Activated T-helper 17 cell treated with anti-CD3 and anti-CD28 coated beads, Interleukin-2, amount 50 U/mL, for 72 hours (primary cell): Measurements from ENCODE around the gene SLCO3A1. TPM values are rescaled to one million over a fixed set of nuclear protein-coding genes. Genes with fewer than 3 reads are reported as not detected.
A peak's percentile ranks its signal among the peaks of the same experiment; 100 is the strongest.

Experiments used
- ATAC-seq: fragments of 150-1000 bp; cut with Tn5 transposase; replicated peaks from 2 replicates; pipeline ENCODE4 v1.10.0; 2021; ENCODE audit warnings: mild to moderate bottlenecking, moderate library complexity
- H3K27ac Mint-ChIP-seq: one replicate; pipeline ENCODE4 v1.8.0; 2022; ENCODE audit warnings: mixed read lengths
- H3K27me3 Mint-ChIP-seq: one replicate; pipeline ENCODE4 v1.8.0; 2022; ENCODE audit warnings: mixed read lengths
- H3K36me3 Mint-ChIP-seq: one replicate; pipeline ENCODE4 v1.8.0; 2022; ENCODE audit warnings: low read depth, mild to moderate bottlenecking, mixed read lengths
- H3K4me1 Mint-ChIP-seq: one replicate; pipeline ENCODE4 v1.8.0; 2022; ENCODE audit warnings: mixed read lengths
- H3K4me3 Mint-ChIP-seq: one replicate; pipeline ENCODE4 v1.8.0; 2022; ENCODE audit warnings: mild to moderate bottlenecking, mixed read lengths
- H3K9me3 Mint-ChIP-seq: one replicate; pipeline ENCODE4 v1.8.0; 2022; ENCODE audit warnings: mixed read lengths
- total RNA-seq, 2 donors: library from RNA; stranded (reverse); gene quantifications; one replicate each; pipeline ENCODE4 v1.2.3, GENCODE V29; 2022

The SLCO3A1 gene
- total RNA-seq, 2 donors from 2014 or later, result 7.0 to 11.0 TPM

DNA sequence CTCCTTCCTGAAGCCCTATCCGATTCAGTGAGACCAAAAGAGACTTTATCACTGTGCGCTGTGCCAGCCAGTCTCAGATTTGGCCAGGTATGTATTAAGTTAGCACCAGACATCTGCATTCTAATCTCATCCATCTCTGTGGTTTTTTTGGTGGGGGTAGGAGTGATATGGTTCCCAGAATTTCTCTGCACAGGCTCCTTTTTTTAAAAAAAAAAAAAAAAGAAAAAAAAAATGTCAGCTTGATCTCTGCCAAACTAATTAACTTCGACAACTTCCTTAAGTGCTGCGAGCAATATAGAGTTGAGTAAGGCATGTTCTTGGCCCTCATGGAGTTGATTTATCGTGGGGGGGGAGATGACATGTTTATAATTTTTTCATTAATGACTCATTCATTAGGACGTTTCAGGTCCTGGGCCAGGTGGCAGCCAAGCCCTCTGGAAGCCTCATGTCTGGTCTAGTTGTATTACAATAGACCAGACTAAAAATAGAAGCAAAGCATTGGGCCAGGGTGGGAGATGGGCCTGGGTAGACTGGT, 12.9 kb downstream of the SLCO3A1 start:
- ATAC-seq, result peak; percentile 34
- peak overlapping the region; percentile 52 for H3K4me3 Mint-ChIP-seq
- no peaks in the 10 kb centered on the region for H3K27me3 Mint-ChIP-seq
- H3K27ac Mint-ChIP-seq, result peak overlapping the region; percentile 67
- no peaks in the 10 kb centered on the region for H3K9me3 Mint-ChIP-seq
- H3K4me1 Mint-ChIP-seq, result peaks cover 45% of the 10 kb centered on the region
- no peaks in the 10 kb centered on the region for H3K36me3 Mint-ChIP-seq

DNA sequence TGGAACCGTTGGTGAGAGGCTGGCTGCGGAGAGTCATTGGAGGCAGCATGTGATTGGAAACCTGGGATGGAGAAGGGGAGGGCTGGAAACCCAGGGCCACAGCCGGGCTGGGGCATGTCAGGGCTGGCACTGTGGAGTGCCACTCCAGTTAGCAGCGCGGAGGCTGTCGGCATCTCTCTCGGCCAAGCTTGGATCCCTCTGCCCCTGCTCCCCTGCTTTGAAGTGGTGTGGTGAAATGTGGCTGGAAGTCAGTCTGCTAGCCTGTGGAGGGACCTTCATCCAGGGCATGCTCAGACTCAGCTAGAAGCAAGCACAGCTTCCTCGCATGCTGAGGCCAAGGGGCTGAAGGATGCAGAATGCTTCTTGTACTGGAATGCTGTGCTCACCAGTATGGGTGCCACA, 13.5 kb downstream of the SLCO3A1 start:
- no peak for ATAC-seq
- Mint-ChIP-seq H3K27ac (peak overlapping the region; percentile 67), H3K9me3 (no peaks in the 10 kb centered on the region), H3K27me3 (no peaks in the 10 kb centered on the region), H3K4me1 (peaks cover 43% of the 10 kb centered on the region), H3K36me3 (no peaks in the 10 kb centered on the region), H3K4me3 (peak overlapping the region; percentile 52)

DNA sequence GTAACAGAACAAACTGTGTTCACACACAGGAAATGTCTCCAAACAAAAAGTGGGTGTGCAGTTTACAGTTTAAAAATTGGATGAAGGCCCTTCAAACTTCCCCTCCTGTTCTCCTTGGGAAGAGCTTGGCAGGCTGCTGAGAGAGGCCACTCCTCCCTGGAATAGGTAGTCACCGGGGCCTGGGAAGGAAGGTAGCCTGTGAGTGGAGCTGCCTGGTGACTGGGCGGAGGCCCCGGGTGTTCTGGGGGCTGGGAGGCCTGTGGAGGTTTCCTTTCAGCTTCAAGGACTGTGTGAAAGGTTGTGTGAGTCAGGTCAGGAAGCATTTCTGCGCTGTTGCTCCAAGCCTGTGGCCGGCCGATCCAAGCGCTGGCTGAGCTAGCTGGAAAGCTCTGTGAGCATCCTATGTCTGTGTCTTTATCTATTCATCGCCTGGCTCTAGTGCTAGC, 14.1 kb downstream of the SLCO3A1 start:
- H3K27me3 Mint-ChIP-seq, result no peaks in the 10 kb centered on the region
- ATAC-seq, result peak; percentile 45
- peak overlapping the region; percentile 52 for H3K4me3 Mint-ChIP-seq
- peaks cover 43% of the 10 kb centered on the region for H3K4me1 Mint-ChIP-seq
- no peaks in the 10 kb centered on the region for H3K9me3 Mint-ChIP-seq
- H3K27ac Mint-ChIP-seq, result peak overlapping the region; percentile 67
- no peaks in the 10 kb centered on the region for H3K36me3 Mint-ChIP-seq

DNA sequence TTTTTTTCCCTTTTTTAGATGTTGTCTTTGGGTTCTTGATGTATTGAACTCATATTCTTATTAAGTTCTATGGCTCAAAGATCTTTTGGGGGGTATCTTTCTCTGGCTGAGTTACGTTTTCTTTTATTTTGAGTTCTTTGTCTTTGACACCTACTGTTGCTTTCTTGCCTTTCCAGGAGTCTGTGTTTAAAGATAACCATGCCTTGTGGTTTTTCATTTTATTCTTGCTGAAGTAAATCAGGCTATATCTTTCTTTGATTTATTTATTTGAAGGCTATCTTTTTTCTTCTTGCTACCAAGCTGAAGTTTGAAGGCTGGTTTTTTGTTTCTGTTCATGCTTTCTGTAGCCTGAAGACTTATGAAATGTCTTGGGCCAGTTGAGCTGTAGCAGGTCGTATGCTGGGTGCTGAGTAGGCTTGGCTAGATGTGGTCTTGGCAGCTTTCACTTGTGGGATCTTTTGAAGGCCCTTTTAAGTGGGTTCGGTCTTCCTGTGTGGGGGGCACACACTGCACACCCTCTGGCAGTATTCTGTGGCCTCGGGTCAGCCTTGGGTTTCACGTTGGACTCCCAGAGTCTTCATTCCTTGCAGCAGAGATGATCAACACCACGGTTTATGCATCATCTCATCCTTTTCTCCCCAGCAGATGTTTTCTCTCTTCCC, 17.5 kb downstream of the SLCO3A1 start:
- Mint-ChIP-seq H3K4me3 (peak overlapping the region; percentile 55), H3K27me3 (no peaks in the 10 kb centered on the region), H3K27ac (no peak overlapping the region), H3K9me3 (no peaks in the 10 kb centered on the region), H3K36me3 (no peaks in the 10 kb centered on the region), H3K4me1 (peaks cover 36% of the 10 kb centered on the region)
- ATAC-seq, result no peak

DNA sequence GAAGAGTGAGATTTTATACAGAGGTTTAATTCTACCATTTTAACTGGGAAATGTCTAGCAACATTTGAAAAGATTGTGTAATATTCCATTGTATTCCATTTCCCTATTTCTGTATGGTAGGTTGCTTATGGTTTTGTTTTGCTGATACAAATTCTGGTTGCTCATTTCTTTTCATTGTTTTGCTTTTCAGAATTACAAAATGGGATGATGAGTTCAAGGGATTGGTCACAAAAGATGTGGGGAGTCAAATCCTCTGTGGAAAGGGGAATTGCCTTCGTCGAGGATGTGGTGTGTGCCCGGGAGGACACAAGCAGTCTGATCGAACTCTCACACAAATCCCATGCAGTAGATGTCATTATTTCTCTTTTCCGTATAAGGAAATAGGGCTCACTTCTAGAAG, 18.3 kb downstream of the SLCO3A1 start:
- no peak overlapping the region for H3K27ac Mint-ChIP-seq
- ATAC-seq, result no peak
- H3K4me1 Mint-ChIP-seq, result peaks cover 27% of the 10 kb centered on the region

DNA sequence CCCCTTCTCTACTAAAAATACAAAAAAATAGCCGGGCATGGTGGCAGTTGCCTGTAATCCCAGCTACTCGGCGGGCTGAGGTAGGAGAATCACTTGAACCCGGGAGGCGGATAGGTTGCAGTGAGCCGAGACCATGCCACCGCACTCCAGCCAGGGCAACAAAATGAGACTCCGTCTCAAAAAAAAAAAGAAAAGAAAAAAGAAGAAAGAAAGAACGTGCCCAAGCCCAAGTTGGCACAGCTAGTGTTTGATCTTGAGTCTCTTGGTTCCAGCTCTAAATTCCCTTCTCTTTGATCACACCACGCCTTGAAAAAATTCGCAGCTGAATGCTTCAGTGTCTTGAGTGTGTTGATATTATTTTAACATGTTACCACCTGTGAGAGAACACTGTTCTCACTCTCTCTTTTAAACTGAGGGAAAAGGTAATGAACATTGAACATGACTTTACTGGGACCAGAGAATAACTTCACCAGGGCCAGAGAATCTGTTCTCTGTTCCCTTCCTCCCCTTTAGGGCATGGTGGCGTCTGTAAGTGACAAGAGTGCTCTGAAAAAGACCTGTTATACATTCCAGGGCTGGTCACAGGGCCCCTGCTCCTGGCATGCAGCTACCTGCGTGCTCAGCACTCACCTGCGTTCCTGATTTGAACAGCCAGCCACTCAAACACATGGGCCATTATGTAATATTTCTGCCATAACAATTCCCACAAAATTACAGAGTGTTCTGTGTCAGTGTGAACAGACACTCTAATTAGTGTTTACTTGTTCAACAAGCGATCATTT, 19.0 kb downstream of the SLCO3A1 start:
- Mint-ChIP-seq H3K36me3 (peaks cover 5% of the 10 kb centered on the region), H3K9me3 (no peaks in the 10 kb centered on the region), H3K27me3 (no peaks in the 10 kb centered on the region), H3K4me3 (no peak overlapping the region), H3K27ac (no peak overlapping the region), H3K4me1 (peaks cover 28% of the 10 kb centered on the region)
- ATAC-seq, result no peak

More for the DNA sequence above, 18.3 kb downstream of the SLCO3A1 start:
- Mint-ChIP-seq H3K4me3 (no peak overlapping the region), H3K9me3 (no peaks in the 10 kb centered on the region), H3K27me3 (no peaks in the 10 kb centered on the region), H3K36me3 (no peaks in the 10 kb centered on the region)

DNA sequence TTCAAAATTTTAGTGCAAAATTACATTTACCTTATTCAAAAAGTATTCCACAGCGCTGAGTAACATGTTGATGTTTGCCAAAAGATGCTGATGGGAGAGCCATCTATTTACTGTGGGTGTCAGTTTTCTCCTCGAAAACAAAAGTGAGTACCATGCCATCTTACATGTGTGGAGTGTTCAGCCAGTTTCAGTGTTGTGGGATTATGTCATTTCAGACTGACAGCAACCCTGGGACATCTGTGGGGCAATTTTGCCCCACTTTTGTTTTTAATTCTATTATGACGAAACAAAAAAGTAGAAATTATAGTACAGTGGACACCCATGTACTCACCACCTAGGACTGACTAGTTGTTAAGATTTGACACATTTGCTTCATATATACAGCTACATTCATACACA, 19.6 kb downstream of the SLCO3A1 start:
- Mint-ChIP-seq H3K27me3 (no peaks in the 10 kb centered on the region), H3K4me3 (no peak overlapping the region), H3K4me1 (peaks cover 30% of the 10 kb centered on the region), H3K9me3 (no peaks in the 10 kb centered on the region), H3K36me3 (peaks cover 6% of the 10 kb centered on the region), H3K27ac (peak overlapping the region; percentile 41)
- ATAC-seq, result peak; percentile 42

DNA sequence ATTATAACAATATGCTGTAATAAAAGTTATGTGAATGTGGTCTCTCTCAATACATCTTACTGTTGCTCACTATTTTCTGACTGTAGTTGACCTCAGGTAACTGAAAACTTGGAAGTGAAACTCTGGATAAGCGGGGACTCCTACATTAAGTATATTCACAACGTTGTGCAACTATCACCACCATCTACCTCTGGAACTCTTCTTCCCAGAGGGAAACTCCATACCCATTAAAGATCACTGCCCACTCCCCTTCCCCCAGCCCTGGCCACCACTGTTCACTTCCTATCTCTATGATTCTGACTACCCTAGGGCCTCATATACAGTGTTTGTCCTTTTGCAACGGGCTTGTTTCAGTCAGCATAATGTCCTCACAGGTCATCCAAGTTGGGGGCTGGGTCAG, 20.7 kb downstream of the SLCO3A1 start:
- no peak overlapping the region for H3K27ac Mint-ChIP-seq
- H3K4me3 Mint-ChIP-seq, result no peak overlapping the region
- H3K36me3 Mint-ChIP-seq, result peaks cover 6% of the 10 kb centered on the region
- H3K27me3 Mint-ChIP-seq, result no peaks in the 10 kb centered on the region
- ATAC-seq, result no peak
- H3K9me3 Mint-ChIP-seq, result no peaks in the 10 kb centered on the region
- peaks cover 38% of the 10 kb centered on the region for H3K4me1 Mint-ChIP-seq

DNA sequence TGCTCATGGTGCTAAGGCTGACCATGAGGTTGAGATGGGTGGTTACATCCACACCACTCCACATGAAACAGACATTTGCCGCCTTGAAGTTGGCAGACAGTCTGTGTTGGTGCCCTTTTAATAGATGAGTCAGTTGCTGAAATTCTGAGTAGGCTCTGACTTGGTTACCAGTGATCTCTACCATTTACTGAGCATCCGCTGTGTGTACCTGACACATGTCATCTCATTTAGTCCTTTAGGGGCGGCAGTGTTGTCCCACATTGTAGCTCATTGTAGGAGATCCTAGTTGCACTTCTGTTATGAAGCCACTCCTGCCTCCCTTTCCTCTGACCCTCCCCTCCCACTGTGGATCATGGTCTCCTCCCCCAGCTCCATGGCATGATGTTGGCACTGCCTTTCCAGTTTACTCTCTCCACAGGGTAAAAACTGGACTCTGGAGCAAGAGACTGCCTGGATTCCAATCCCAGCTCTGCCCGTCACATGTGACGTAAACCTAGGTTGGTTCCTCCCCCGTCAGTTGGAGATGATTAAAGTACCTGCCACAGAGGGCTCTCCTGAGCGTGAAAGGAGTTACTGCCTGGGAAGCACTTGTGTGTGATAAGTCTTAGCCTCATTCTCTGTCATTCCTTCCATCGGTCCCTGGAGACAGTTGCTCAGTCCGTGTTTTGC, 21.6 kb downstream of the SLCO3A1 start:
- Mint-ChIP-seq H3K4me1 (peaks cover 36% of the 10 kb centered on the region), H3K9me3 (no peaks in the 10 kb centered on the region), H3K27ac (no peak overlapping the region), H3K4me3 (no peak overlapping the region), H3K27me3 (no peaks in the 10 kb centered on the region), H3K36me3 (peaks cover 6% of the 10 kb centered on the region)
- ATAC-seq, result peak; percentile 35

DNA sequence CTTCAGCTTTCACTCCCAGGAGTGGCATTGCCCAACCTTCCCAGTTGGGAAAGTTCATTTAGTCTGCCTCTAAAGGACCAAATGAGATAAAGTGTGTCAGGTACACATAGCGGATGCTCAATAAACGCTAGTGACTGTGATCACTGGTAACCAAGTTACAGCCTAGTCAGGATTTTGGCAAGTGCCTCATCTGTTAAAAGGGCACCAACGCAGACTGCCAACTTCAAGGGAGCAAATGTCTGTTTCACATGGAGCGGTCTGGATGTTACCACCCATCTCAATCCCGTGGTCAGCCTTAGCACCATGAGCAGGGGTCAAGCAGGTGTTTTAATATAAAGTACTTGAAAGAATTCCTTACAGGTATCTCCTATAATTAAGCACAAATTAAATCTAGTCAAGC, 22.7 kb downstream of the SLCO3A1 start:
- H3K4me1 Mint-ChIP-seq, result peaks cover 28% of the 10 kb centered on the region
- no peak overlapping the region for H3K4me3 Mint-ChIP-seq
- H3K27ac Mint-ChIP-seq, result no peak overlapping the region
- H3K9me3 Mint-ChIP-seq, result no peaks in the 10 kb centered on the region
- ATAC-seq, result no peak
- peaks cover 6% of the 10 kb centered on the region for H3K36me3 Mint-ChIP-seq
- H3K27me3 Mint-ChIP-seq, result no peaks in the 10 kb centered on the region

DNA sequence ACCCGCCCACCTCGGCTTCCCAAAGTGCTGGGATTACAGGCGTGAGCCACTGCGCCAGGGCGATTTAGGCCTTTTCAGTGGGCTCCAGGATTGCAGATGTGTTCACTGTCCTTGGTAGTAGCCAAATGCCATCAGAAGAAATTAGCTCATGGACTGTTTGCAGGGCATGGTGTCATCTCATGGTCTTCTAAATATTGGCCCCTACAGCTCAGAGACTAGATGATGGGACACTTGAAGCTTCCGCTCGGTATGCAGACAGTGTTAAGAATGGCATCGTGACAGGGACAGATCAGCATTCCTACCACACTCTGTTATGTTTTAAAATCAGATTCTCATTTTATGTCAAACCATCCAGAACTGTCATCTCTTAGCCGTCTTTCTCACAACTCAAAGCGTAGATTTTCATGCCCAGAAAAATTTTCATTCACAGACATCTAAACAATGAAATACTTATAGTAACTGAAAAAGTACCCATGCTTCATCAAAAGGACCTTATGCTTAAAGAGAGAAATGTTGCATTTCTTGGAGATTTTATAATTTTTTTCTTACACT, 24.9 kb downstream of the SLCO3A1 start:
- H3K9me3 Mint-ChIP-seq, result no peaks in the 10 kb centered on the region
- H3K4me3 Mint-ChIP-seq, result no peak overlapping the region
- no peaks in the 10 kb centered on the region for H3K27me3 Mint-ChIP-seq
- peaks cover 27% of the 10 kb centered on the region for H3K4me1 Mint-ChIP-seq
- H3K27ac Mint-ChIP-seq, result no peak overlapping the region
- no peak for ATAC-seq
- peaks cover 6% of the 10 kb centered on the region for H3K36me3 Mint-ChIP-seq

DNA sequence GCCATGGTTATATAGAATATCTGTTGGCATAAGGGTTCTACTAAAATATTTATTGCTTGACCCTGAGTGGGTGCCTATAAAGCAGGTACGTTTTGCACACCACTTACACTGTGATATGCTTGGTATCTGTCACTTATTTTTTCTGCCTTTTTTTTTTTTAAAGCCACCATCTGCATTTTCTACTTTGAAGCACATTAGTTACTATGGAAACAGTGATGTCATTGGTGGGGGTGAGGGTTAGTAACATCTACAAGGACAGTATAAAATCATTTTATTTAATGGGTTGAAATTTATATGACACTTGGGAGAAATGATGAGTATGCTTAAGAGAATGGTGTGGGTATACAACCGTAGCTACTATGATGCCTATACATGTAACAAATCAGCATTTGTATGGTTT, 25.6 kb downstream of the SLCO3A1 start:
- Mint-ChIP-seq H3K4me1 (peaks cover 25% of the 10 kb centered on the region), H3K36me3 (peaks cover 6% of the 10 kb centered on the region), H3K9me3 (no peaks in the 10 kb centered on the region), H3K27me3 (no peaks in the 10 kb centered on the region), H3K27ac (no peak overlapping the region), H3K4me3 (no peak overlapping the region)
- no peak for ATAC-seq

DNA sequence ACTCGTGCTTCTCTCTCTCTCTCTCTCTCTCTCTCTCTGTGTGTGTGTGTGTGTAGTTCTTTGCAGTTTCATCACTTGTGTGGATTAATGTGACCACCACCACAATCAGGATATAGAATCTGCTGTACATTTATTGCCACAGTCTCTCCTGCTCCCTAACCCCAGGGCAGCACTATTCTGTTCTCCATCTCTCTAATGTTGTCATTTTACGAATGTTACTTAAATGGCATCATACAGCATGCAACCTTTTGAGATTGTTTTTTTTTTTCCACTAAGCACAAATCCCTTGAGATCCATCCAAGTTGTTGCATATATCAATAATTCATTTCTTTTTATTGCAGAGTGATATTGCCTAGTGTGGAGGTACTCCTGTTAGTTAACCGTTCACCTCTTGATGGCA, 26.9 kb downstream of the SLCO3A1 start:
- ATAC-seq, result no peak
- H3K27ac Mint-ChIP-seq, result no peak overlapping the region
- no peaks in the 10 kb centered on the region for H3K27me3 Mint-ChIP-seq
- H3K9me3 Mint-ChIP-seq, result no peaks in the 10 kb centered on the region
- H3K4me1 Mint-ChIP-seq, result peaks cover 20% of the 10 kb centered on the region
- peaks cover 6% of the 10 kb centered on the region for H3K36me3 Mint-ChIP-seq
- no peak overlapping the region for H3K4me3 Mint-ChIP-seq

DNA sequence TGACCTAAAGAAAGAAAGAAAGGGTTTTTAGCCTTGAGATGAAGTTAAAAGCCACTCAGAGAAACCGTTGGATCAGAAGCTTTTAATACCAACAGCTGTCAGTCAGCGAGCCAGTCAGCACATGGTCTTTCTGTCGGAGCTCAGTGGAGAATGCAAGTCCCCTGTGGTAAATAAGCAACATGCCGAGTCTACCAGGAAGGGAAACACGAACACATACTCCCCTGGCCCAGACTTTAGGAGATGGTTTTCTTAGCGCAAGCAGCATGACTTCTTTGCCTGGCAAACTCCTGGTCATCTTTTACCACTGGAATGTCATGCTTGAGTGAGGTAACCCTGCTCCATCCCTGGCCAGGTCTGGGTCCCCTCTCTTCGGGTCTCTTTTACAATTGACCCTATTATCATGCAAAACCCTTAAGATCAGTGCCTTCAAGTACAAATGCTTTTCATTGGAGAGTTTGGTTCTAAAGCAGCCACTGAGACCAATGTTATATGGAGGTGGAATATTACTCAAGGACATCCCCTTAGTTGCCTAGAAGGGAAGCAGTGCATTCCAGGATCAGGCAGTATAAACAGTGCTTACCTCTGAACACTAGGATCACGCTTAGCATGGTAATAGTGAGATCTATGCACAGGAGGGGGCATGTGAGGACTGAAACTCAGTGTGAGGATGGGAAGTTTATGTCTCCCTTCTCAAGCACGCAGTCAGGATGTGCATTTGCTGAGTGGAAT, 28.2 kb downstream of the SLCO3A1 start:
- H3K27ac Mint-ChIP-seq, result no peak overlapping the region
- peaks cover 6% of the 10 kb centered on the region for H3K36me3 Mint-ChIP-seq
- H3K4me1 Mint-ChIP-seq, result peaks cover 26% of the 10 kb centered on the region
- ATAC-seq, result no peak
- no peak overlapping the region for H3K4me3 Mint-ChIP-seq
- H3K9me3 Mint-ChIP-seq, result no peaks in the 10 kb centered on the region
- H3K27me3 Mint-ChIP-seq, result no peaks in the 10 kb centered on the region
